Measurements from ENCODE around the gene GPR3. TPM values are rescaled to one million over a fixed set of nuclear protein-coding genes. Genes with fewer than 3 reads are reported as not detected.

GPR3 gene
- total and polyA plus RNA-seq, 2 donors (not counting 3 experiments of a cell fraction or from before 2014, with no cell fraction given), result 1.8 TPM

GRCh38 chr1:27414091-27414490 lies 21.7 kb downstream of the GPR3 start:
- no TSS peak for BruUV-seq (replicated peaks)
- FAIRE-seq, result no peak
- H3K4me1 ChIP-seq (ENCODE audit: control insufficient read depth, extremely low read depth, insufficient read depth, low read length), result peaks cover 5% of the 10 kb centered on the region
- no peak overlapping the region for H3K9ac ChIP-seq (replicated peaks; ENCODE audit: extremely low read depth, insufficient read depth, low read length)
- CTCF ChIA-PET, result interaction anchor here (0.9 to 8.0 kb wide), 5 partner anchors 15 to 193 kb away, joined by 3 to 70 read pairs (median 4); partner anchors contain the start of gene AHDC1
- dilution Hi-C loops (cut with MboI; ENCODE audit: extremely low pct_ligation_motif_present, low sequenced_read_pairs) (loop anchor here (25.0 kb wide), 1 partner anchor 173 kb away; no protein-coding TSS in a partner anchor), intact Hi-C loops (cut with micrococcal nuclease) (no loop called here)
- POLR2A ChIA-PET, result no interaction called here
- H2AFZ ChIP-seq (ENCODE audit: low read depth, low read length), result no peak overlapping the region
- H3K27me3 ChIP-seq (ENCODE audit: control insufficient read depth in 2 of 2, insufficient read depth in 2 of 2, low read length in 2 of 2), result no peaks in the 10 kb centered on the region
- no peaks in the 10 kb centered on the region for H3K79me2 ChIP-seq (ENCODE audit: control insufficient read depth, insufficient read depth, low read length)
- no peaks in the 10 kb centered on the region for H3K9me1 ChIP-seq (replicated peaks; ENCODE audit: control insufficient read depth, extremely low read depth, insufficient read depth, low read length)
- no peak for TF ChIP-seq MYC (IDR thresholded peaks at IDR 0.05; ENCODE audit: low read depth, low read length)
- no peak for TF ChIP-seq FOS (IDR thresholded peaks at IDR 0.05; ENCODE audit: borderline replicate concordance, insufficient read depth, low read length)
- no peak for TF ChIP-seq JUN (IDR thresholded peaks at IDR 0.05; ENCODE audit: borderline replicate concordance, insufficient read depth, insufficient read length, low read depth)
- no peak for TF ChIP-seq GATA2 (IDR thresholded peaks at IDR 0.05; ENCODE audit: insufficient read depth, insufficient read length, low read depth, low read length)
- no peak for TF ChIP-seq POLR2AphosphoS5 (IDR thresholded peaks at IDR 0.05; ENCODE audit: insufficient read depth, low read depth, low read length)
- TF ChIP-seq EZH2 (IDR thresholded peaks at IDR 0.05; ENCODE audit: borderline replicate concordance, low read depth, low read length, severe bottlenecking), result no peak
- no peak for TF ChIP-seq CTCF (IDR thresholded peaks at IDR 0.05; ENCODE audit: extremely low read depth in 1 of 2, insufficient read depth in 1 of 2, low read depth in 1 of 2, low read length in 2 of 2)
- no peak for TF ChIP-seq POLR2A (IDR thresholded peaks at IDR 0.05; ENCODE audit: low read depth, low read length)
- TF ChIP-seq MAX (IDR thresholded peaks at IDR 0.05; ENCODE audit: insufficient read depth, insufficient read length), result no peak
- DNase-seq (ENCODE audit: low read depth, low spot score), result no peak
- no peak overlapping the region for H3K4me2 ChIP-seq (ENCODE audit: insufficient read depth, low read length)
- H3K4me3 ChIP-seq (replicated peaks in 1 of 3; ENCODE audit: insufficient read depth in 1 of 3, low read depth in 1 of 3, low read length in 3 of 3), result no peak overlapping the region
- H3K36me3 ChIP-seq (ENCODE audit: control insufficient read depth in 2 of 2, extremely low read depth in 1 of 2, insufficient read depth in 2 of 2, low read length in 2 of 2), result peaks cover 60 to 61% of the 10 kb centered on the region in 2 experiments
- H3K27ac ChIP-seq (ENCODE audit: insufficient read depth, low read depth, low read length), result no peak overlapping the region
- no peaks in the 10 kb centered on the region for H3K9me3 ChIP-seq (replicated peaks; ENCODE audit: control insufficient read depth, insufficient read depth, low read length)
- no peaks in the 10 kb centered on the region for H4K20me1 ChIP-seq (replicated peaks; ENCODE audit: control insufficient read depth, extremely low read depth, insufficient read depth, low read length)
